Measurements from ENCODE around the gene CHRNA5.

Gene CHRNA5

DNA sequence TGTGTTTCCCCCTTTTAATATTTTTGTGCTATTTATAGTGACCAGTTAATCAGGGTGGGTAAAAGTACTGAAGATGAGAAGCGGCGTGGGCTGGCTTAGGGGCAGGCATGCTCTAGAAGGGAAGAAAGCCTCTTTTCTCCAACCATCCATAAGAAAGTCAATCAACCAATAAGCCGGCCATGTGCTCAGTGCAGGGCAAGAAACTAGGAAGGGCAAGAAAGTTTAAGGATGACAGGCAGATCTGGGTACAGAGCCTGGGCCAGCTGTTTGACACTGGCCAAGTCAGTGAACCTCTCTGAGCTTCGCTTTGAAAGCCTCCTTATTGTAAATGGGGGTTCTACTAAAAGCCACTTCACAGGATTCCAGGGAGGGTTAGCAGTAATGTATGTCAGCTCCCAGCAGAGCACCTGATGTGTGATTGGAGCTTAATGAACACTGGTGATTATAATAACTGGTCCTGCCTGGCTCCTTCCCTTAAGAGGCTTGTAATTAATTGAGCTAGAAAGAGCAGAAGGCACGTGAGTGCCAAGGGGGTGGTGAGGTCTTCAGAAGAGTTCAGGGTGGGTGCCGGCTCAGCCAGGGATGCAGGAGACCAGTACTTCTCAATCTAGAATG, 61.2 kb downstream of the CHRNA5 start:
- no peak for DNase-seq (ENCODE audit: low spot score)
- no peak overlapping the region for H3K27ac ChIP-seq
- ChIA-PET CTCF (interaction anchor here (0.6 to 1.1 kb wide), 3 partner anchors 12 to 114 kb away, joined by 3 read pairs; no protein-coding TSS in a partner anchor), POLR2A (ENCODE audit: low non-redundant PET) (no interaction called here)
- TF ChIP-seq, protein P1, sequence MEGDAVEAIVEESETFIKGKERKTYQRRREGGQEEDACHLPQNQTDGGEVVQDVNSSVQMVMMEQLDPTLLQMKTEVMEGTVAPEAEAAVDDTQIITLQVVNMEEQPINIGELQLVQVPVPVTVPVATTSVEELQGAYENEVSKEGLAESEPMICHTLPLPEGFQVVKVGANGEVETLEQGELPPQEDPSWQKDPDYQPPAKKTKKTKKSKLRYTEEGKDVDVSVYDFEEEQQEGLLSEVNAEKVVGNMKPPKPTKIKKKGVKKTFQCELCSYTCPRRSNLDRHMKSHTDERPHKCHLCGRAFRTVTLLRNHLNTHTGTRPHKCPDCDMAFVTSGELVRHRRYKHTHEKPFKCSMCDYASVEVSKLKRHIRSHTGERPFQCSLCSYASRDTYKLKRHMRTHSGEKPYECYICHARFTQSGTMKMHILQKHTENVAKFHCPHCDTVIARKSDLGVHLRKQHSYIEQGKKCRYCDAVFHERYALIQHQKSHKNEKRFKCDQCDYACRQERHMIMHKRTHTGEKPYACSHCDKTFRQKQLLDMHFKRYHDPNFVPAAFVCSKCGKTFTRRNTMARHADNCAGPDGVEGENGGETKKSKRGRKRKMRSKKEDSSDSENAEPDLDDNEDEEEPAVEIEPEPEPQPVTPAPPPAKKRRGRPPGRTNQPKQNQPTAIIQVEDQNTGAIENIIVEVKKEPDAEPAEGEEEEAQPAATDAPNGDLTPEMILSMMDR (conservative IDR thresholded peaks at IDR 0.05; ENCODE audit: low read depth) = no peak

DNA sequence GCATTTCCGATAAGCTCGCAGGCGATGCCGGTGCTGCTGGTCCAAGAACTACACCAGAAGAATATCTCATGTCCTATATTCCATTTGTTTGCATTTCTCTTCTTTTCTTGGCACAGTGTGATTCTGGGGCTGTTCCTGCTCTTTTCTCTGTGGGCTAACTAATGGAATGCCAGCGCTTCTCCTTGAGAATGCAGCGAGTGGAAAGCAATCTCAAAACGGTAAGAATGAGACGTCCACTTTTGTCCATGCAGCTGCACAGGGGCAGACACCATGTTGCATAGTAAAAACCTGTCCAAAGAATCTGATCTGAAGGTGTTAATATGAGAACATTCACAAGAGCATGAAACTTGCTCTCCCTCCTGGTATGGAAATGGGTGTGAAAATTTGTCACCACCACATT, 62.0 kb downstream of the CHRNA5 start:
- TF ChIP-seq, protein P1 (conservative IDR thresholded peaks at IDR 0.05; ENCODE audit: low read depth) = no peak
- no peak for DNase-seq (ENCODE audit: low spot score)
- POLR2A ChIA-PET (ENCODE audit: low non-redundant PET) = no interaction called here
- H3K27ac ChIP-seq = no peak overlapping the region
- CTCF ChIA-PET = no interaction called here

DNA sequence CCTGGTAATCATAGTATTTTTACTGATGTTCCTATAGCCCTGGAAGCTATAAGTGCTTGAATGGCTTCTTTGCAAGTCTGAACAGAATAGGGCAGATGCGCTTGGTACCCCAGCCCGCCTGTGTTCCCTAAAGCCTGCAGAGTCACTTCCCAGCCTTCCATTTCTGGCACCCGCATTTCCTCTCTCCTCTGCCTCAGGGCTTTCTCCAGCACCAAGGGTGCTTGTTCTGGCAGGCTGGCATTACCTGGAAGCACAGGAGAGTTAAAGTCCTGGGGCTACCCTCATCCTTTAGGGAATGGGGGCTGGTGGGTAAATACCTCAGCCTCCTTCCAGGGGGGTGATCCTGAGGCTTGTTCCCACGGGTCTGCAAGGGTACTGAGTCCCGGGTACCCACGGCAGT, 62.9 kb downstream of the CHRNA5 start:
- ChIA-PET CTCF (interaction anchor here (0.5 kb wide), 1 partner anchor 75 kb away, joined by 3 read pairs; no protein-coding TSS in a partner anchor), POLR2A (ENCODE audit: low non-redundant PET) (no interaction called here)
- H3K27ac ChIP-seq = no peak overlapping the region
- DNase-seq (ENCODE audit: low spot score) = peak; percentile 48
- TF ChIP-seq, protein P1 (conservative IDR thresholded peaks at IDR 0.05; ENCODE audit: low read depth) = no peak

DNA sequence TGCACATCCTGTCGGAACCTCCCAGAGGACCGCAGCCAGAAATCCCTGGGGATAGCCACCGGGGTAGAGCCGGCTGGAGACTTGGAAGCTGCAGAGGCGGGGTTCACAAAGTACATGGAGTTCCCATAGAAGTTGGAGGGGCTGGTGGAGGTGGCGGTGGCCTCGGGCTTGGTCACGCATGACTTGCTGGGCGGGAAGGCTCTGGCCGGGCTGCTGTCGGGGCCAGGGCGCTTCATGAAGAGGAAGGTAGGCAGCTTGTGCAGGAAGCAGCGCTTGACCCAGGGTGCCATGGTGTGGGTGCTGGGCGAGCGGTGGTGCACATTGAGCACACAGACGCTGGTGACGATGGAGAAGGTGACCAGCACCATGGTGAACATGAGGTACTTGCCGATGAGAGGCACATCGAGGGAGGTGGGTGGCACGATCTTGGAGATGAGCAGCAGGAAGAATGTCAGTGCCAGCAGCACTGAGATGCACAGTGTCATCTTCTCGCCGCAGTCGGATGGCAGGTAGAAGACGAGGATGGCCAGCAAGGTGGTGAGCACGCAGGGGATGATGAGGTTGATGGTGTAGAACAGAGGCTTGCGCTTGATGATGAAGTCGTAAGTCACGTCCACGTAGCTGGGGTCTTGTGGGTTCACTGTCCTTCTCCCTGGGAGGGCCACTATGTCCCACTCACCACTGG, 63.9 kb downstream of the CHRNA5 start:
- DNase-seq (ENCODE audit: low spot score) = no peak
- TF ChIP-seq, protein P1 (conservative IDR thresholded peaks at IDR 0.05; ENCODE audit: low read depth) = no peak
- POLR2A ChIA-PET (ENCODE audit: low non-redundant PET) = no interaction called here
- H3K27ac ChIP-seq = no peak overlapping the region
- CTCF ChIA-PET = interaction anchor here (0.7 kb wide), 1 partner anchor 81 kb away, joined by 3 read pairs; no protein-coding TSS in a partner anchor

DNA sequence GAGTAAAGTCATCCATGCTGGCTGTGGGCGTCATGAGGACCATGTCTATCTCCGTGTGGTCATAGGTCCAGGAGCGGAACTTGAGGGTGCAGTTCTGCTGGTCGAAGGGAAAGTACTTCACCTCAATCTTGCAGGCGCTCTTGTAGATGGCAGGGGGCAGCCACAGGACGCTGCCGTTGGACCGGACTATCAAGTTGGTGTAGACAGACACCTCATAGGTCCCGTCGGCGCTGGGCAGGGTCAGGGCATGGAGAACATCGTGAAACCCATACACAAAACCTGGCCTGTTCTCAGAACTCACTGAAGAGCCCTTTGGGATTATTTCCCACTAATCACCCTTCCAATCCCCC, 64.4 kb downstream of the CHRNA5 start:
- no peak for DNase-seq (ENCODE audit: low spot score)
- TF ChIP-seq, protein P1 (conservative IDR thresholded peaks at IDR 0.05; ENCODE audit: low read depth) = no peak
- CTCF ChIA-PET = no interaction called here
- H3K27ac ChIP-seq = no peak overlapping the region
- POLR2A ChIA-PET (ENCODE audit: low non-redundant PET) = no interaction called here

DNA sequence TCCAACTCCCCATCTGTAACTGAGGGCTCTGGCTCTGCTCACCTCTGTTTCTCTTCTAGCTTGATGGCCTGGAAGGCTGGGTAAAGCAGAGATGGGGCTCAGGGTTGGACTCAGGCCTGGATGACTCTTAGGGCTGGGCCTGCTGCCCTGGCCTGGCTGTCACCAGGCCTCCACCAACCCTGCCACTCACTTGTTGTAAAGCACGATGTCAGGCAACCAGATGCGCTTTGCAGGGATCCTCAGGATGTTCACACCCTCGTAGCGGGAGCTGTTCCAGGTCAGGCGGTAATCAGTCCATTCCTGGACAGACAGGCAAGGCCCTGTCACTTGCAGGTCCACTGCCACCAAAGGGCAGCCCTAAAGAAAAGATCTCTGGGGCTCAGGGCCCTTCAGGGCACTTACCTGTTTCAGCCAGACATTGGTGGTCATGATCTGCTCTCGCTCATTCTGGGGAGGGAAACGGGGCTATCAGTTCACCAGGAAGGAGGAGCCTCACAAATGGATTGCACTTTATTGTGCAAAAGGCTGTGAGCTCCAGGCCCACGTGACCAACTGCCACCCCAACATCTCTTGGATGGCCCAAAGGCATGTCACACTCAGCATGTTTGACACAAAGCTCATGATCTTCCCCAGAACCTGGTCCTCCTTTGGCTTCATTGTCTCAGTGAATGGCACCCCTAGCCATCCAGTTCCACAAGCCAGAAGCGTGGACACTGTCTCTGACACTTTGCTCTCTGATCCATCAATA, 65.7 kb downstream of the CHRNA5 start:
- no peak for DNase-seq (ENCODE audit: low spot score)
- ChIA-PET POLR2A (ENCODE audit: low non-redundant PET) (no interaction called here), CTCF (no interaction called here)
- H3K27ac ChIP-seq = no peak overlapping the region
- TF ChIP-seq, protein P1 (conservative IDR thresholded peaks at IDR 0.05; ENCODE audit: low read depth) = no peak

All from RWPE1 (cell line).